Endothelial cell of umbilical vein (primary cell): ENCODE data around the gene SORL1.

Experiments
- CTCF ChIP-seq, 2 donors: IDR thresholded peaks; 1 replicate in 1 of 2; 2 replicates in 1 of 2; pipeline ENCODE4 v1.5.1; 2011; ENCODE audit warnings: low read length in 2 of 2, mild to moderate bottlenecking in 2 of 2, moderate library complexity in 2 of 2, control low read depth in 1 of 2, inconsistent platforms in 1 of 2, low read depth in 1 of 2; ENCODE audit not compliant: insufficient read depth in 1 of 2; ENCODE audit errors: extremely low read depth in 1 of 2
- EZH2 ChIP-seq: IDR thresholded peaks from 2 replicates; pipeline ENCODE4 v1.6.1; 2012; ENCODE audit warnings: borderline replicate concordance, low read depth, mild to moderate bottlenecking, moderate library complexity, low read length, inconsistent platforms; ENCODE audit not compliant: severe bottlenecking
- FOS ChIP-seq: IDR thresholded peaks from 2 replicates; pipeline ENCODE4 v1.6.1; 2011; ENCODE audit warnings: mild to moderate bottlenecking, low read length, moderate library complexity, borderline replicate concordance; ENCODE audit not compliant: insufficient read depth
- GATA2 ChIP-seq: IDR thresholded peaks from 2 replicates; pipeline ENCODE4 v1.7.0; 2011; ENCODE audit warnings: low read depth, mild to moderate bottlenecking, moderate library complexity, mixed read lengths, low read length; ENCODE audit not compliant: insufficient read length, insufficient read depth
- JUN ChIP-seq: IDR thresholded peaks from 2 replicates; pipeline ENCODE4 v1.6.1; 2011; ENCODE audit warnings: borderline replicate concordance, low read depth; ENCODE audit not compliant: insufficient read length, insufficient read depth
- MAX ChIP-seq: IDR thresholded peaks from 2 replicates; pipeline ENCODE4 v1.6.1; 2011; ENCODE audit not compliant: insufficient read depth, insufficient read length
- MYC ChIP-seq: IDR thresholded peaks from one replicate; pipeline ENCODE4 v1.6.1; 2011; ENCODE audit warnings: mild to moderate bottlenecking, low read depth, low read length
- POLR2A ChIP-seq: IDR thresholded peaks from 2 replicates; pipeline ENCODE4 v1.6.1; 2012; ENCODE audit warnings: low read depth, mild to moderate bottlenecking, control low read depth, low read length
- POLR2AphosphoS5 ChIP-seq: IDR thresholded peaks from 2 replicates; pipeline ENCODE4 v1.6.1; 2012; ENCODE audit warnings: low read depth, mild to moderate bottlenecking, control low read depth, low read length, moderate library complexity; ENCODE audit not compliant: insufficient read depth

GRCh38 chr11:121418625-121419114 lies 33.4 kb upstream of the SORL1 start:
- TF ChIP-seq MYC = no peak
- TF ChIP-seq POLR2A = no peak
- no peak for TF ChIP-seq CTCF (IDR thresholded peaks at IDR 0.05; ENCODE audit: extremely low read depth in 1 of 2, insufficient read depth in 1 of 2, low read depth in 1 of 2, low read length in 2 of 2)
- no peak for TF ChIP-seq POLR2AphosphoS5
- no peak for TF ChIP-seq MAX
- TF ChIP-seq EZH2 = no peak
- no peak for TF ChIP-seq JUN
- TF ChIP-seq GATA2 = no peak
- no peak for TF ChIP-seq FOS
